Measurements from ENCODE around the gene DENND1A. TPM values are rescaled to one million over a fixed set of nuclear protein-coding genes. Genes with fewer than 3 reads are reported as not detected.

The DENND1A gene
- total RNA-seq, 1 donor from 2014 or later = 48.1 TPM

- Histone ChIP-seq H3K79me2 (ENCODE audit: low read depth) (no peaks in the 10 kb centered on the region), H3K36me3 (no peaks in the 10 kb centered on the region), H4K20me1 (ENCODE audit: low read depth) (peaks cover 3% of the 10 kb centered on the region), H3K9me3 (ENCODE audit: low read depth) (no peaks in the 10 kb centered on the region), H3K4me3 (no peak overlapping the region), H3F3A (ENCODE audit: low read depth) (no peaks in the 10 kb centered on the region), H3K4me1 (peaks cover 23% of the 10 kb centered on the region), H3K4me2 (no peak overlapping the region), H3K27me3 (no peaks in the 10 kb centered on the region), H3K27ac (no peak overlapping the region), H3K9ac (no peak overlapping the region), H2AFZ (replicated peaks) (no peak overlapping the region)
- Mint-ChIP-seq H3K27ac (no peak overlapping the region), H3K27me3 (ENCODE audit: insufficient read depth, low read depth) (no peaks in the 10 kb centered on the region), H3K9me3 (no peaks in the 10 kb centered on the region), H3K36me3 (peaks cover 2% of the 10 kb centered on the region), H3K4me3 (no peak overlapping the region), H3K4me1 (peaks cover 7% of the 10 kb centered on the region)
- no peak for DNase-seq (ENCODE audit: low spot score)
- TF ChIP-seq EZH2phosphoT487 (IDR thresholded peaks at IDR 0.05) (no peak), EZH2 (IDR thresholded peaks at IDR 0.05) (no peak), CTCF (IDR thresholded peaks at IDR 0.05) (no peak)
Measured at GRCh38 chr9:123689701-123690428, 240.1 kb downstream of the DENND1A start.

GRCh38 chr9:123687246-123687751 is 242.6 kb downstream of the DENND1A start:
- Histone ChIP-seq H4K20me1 (ENCODE audit: low read depth) (peaks cover 3% of the 10 kb centered on the region), H3K27me3 (no peaks in the 10 kb centered on the region), H3K4me1 (peaks cover 23% of the 10 kb centered on the region), H3K79me2 (ENCODE audit: low read depth) (no peaks in the 10 kb centered on the region), H3K27ac (no peak overlapping the region), H3F3A (ENCODE audit: low read depth) (no peaks in the 10 kb centered on the region), H3K9me3 (ENCODE audit: low read depth) (no peaks in the 10 kb centered on the region), H3K4me3 (no peak overlapping the region), H3K4me2 (no peak overlapping the region), H2AFZ (replicated peaks) (no peak overlapping the region), H3K36me3 (no peaks in the 10 kb centered on the region), H3K9ac (no peak overlapping the region)
- Mint-ChIP-seq H3K36me3 (peaks cover 8% of the 10 kb centered on the region), H3K9me3 (peaks cover 6% of the 10 kb centered on the region), H3K4me3 (no peak overlapping the region), H3K27ac (no peak overlapping the region), H3K4me1 (peaks cover 7% of the 10 kb centered on the region), H3K27me3 (ENCODE audit: insufficient read depth, low read depth) (no peaks in the 10 kb centered on the region)
- DNase-seq (ENCODE audit: low spot score) = no peak
- no peak for TF ChIP-seq CTCF (IDR thresholded peaks at IDR 0.05)

- Histone ChIP-seq H3K4me2 (no peak overlapping the region), H3K4me1 (peaks cover 18% of the 10 kb centered on the region), H3K79me2 (ENCODE audit: low read depth) (no peaks in the 10 kb centered on the region), H2AFZ (replicated peaks) (no peak overlapping the region), H3K9me3 (ENCODE audit: low read depth) (no peaks in the 10 kb centered on the region), H3K9ac (no peak overlapping the region), H3K4me3 (no peak overlapping the region), H3K36me3 (no peaks in the 10 kb centered on the region), H4K20me1 (ENCODE audit: low read depth) (peaks cover 3% of the 10 kb centered on the region), H3F3A (ENCODE audit: low read depth) (no peaks in the 10 kb centered on the region), H3K27me3 (no peaks in the 10 kb centered on the region), H3K27ac (no peak overlapping the region)
- H3K36me3 Mint-ChIP-seq = peaks cover 8% of the 10 kb centered on the region
- peaks cover 6% of the 10 kb centered on the region for H3K9me3 Mint-ChIP-seq
- peaks cover 7% of the 10 kb centered on the region for H3K4me1 Mint-ChIP-seq
- no peak for DNase-seq (ENCODE audit: low spot score)
- no peaks in the 10 kb centered on the region for H3K27me3 Mint-ChIP-seq (ENCODE audit: insufficient read depth, low read depth)
- no peak overlapping the region for H3K4me3 Mint-ChIP-seq
- no peak overlapping the region for H3K27ac Mint-ChIP-seq
- TF ChIP-seq EZH2 (IDR thresholded peaks at IDR 0.05) = no peak
- no peak for TF ChIP-seq CTCF (IDR thresholded peaks at IDR 0.05)
- no peak for TF ChIP-seq EZH2phosphoT487 (IDR thresholded peaks at IDR 0.05)
Measured at GRCh38 chr9:123686829-123687192, 243.1 kb downstream of the DENND1A start.
